ENCODE measurements around the gene STIM2.

The STIM2 gene

GRCh38 chr4:26907731-26908599, 47.3 kb downstream of the STIM2 start:
- TF ChIP-seq SPI1 (IDR thresholded peaks at IDR 0.05; ENCODE audit: low read depth, low read length) (no peak), PAX5 (IDR thresholded peaks at IDR 0.05; ENCODE audit: insufficient read depth, low read length, severe bottlenecking) (no peak), TAF1 (IDR thresholded peaks at IDR 0.05; ENCODE audit: low read depth, low read length) (no peak), POLR2AphosphoS5 (IDR thresholded peaks at IDR 0.05; ENCODE audit: low read depth, low read length) (no peak), POU2F2 (IDR thresholded peaks at IDR 0.05; ENCODE audit: low read depth, low read length) (no peak), POLR2A (IDR thresholded peaks at IDR 0.05; ENCODE audit: low read depth, low read length) (no peak)
- FAIRE-seq, result peak; percentile 80

DNA sequence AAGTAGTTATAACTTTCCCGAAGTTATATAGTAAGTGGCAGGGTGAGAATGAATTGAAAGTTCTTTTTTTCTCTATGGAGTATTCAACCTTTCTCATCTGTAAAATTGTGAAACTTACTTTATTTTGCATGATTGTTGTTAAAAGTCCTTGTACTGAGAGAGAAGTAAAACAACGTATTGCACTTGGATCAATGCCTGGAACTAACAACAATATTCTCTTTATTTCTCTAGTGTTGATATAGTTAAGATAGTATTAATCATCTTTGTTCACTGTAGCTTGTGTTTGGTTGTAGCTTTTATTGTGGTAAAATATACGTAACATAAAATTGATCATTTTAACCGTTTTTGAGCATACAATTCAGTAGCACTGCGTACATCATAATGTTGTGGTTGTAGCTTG, 48.7 kb downstream of the STIM2 start:
- no peak for FAIRE-seq
- no peak for DNase-seq (ENCODE audit: insufficient read length, low spot score)
- TF ChIP-seq PAX5 (IDR thresholded peaks at IDR 0.05; ENCODE audit: insufficient read depth, low read length, severe bottlenecking) (no peak), POLR2AphosphoS5 (IDR thresholded peaks at IDR 0.05; ENCODE audit: low read depth, low read length) (no peak), POU2F2 (IDR thresholded peaks at IDR 0.05; ENCODE audit: low read depth, low read length) (no peak), TAF1 (IDR thresholded peaks at IDR 0.05; ENCODE audit: low read depth, low read length) (no peak), SPI1 (IDR thresholded peaks at IDR 0.05; ENCODE audit: low read depth, low read length) (no peak), POLR2A (IDR thresholded peaks at IDR 0.05; ENCODE audit: low read depth, low read length) (no peak)

More at GRCh38 chr4:26907731-26908599, 47.3 kb downstream of the STIM2 start:
- no peak for DNase-seq (ENCODE audit: insufficient read length, low spot score)

DNA sequence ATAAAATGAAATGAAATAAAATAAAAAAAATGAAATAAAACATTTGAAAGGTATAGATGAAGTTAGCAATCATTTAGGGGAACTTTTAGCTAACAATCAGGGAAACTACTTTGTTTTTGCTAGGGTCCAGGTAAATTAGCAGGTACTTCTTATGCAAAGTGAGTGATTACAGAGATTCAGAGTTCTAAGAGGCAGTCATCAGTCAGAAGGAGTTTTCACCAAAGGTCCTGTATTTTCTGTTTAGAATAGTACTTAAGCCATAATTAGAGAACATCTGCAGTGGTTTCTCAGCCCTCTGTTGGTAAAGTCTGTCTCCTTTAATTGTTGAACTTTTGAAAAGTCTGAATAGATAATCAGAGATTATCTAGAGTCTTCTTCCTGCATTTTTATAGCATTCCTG, 50.6 kb downstream of the STIM2 start:
- DNase-seq (ENCODE audit: insufficient read length, low spot score) (no peak), FAIRE-seq (no peak)
- TF ChIP-seq POLR2A (IDR thresholded peaks at IDR 0.05; ENCODE audit: low read depth, low read length) (no peak), SPI1 (IDR thresholded peaks at IDR 0.05; ENCODE audit: low read depth, low read length) (no peak), POLR2AphosphoS5 (IDR thresholded peaks at IDR 0.05; ENCODE audit: low read depth, low read length) (no peak), TAF1 (IDR thresholded peaks at IDR 0.05; ENCODE audit: low read depth, low read length) (no peak), PAX5 (IDR thresholded peaks at IDR 0.05; ENCODE audit: insufficient read depth, low read length, severe bottlenecking) (no peak), POU2F2 (IDR thresholded peaks at IDR 0.05; ENCODE audit: low read depth, low read length) (no peak)

GRCh38 chr4:26912069-26912468, 51.4 kb downstream of the STIM2 start:
- FAIRE-seq, result no peak
- no peak for TF ChIP-seq TAF1 (IDR thresholded peaks at IDR 0.05; ENCODE audit: low read depth, low read length)
- no peak for TF ChIP-seq POU2F2 (IDR thresholded peaks at IDR 0.05; ENCODE audit: low read depth, low read length)
- TF ChIP-seq POLR2AphosphoS5 (IDR thresholded peaks at IDR 0.05; ENCODE audit: low read depth, low read length), result no peak
- TF ChIP-seq SPI1 (IDR thresholded peaks at IDR 0.05; ENCODE audit: low read depth, low read length), result no peak
- TF ChIP-seq PAX5 (IDR thresholded peaks at IDR 0.05; ENCODE audit: insufficient read depth, low read length, severe bottlenecking), result no peak
- no peak for DNase-seq (ENCODE audit: insufficient read length, low spot score)

- FAIRE-seq, result no peak
- DNase-seq (ENCODE audit: insufficient read length, low spot score), result no peak
These were observed 52.2 kb downstream of the STIM2 start for GRCh38 chr4:26912810-26913209.

DNA sequence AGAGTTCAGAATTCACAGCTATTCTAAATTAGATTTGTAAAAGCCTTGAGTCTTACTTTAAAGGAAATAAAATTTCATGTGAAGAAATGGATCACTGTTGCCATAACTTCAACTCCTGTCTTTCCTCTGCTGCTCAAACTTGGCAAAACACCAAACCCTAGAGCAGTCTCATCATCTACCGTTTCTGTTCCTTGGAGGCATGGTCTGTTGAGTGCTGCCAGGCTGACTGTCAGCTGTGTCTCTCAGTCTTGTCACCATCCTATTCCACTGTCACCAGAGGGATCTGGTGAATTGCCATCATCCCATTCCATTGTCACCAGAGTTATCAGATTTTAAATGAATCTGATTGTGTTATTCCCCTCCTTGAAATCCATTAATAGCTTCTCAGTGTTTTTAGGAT, 55.6 kb downstream of the STIM2 start:
- no peak for FAIRE-seq
- TF ChIP-seq TAF1 (IDR thresholded peaks at IDR 0.05; ENCODE audit: low read depth, low read length), result no peak
- TF ChIP-seq POU2F2 (IDR thresholded peaks at IDR 0.05; ENCODE audit: low read depth, low read length), result no peak
- TF ChIP-seq POLR2AphosphoS5 (IDR thresholded peaks at IDR 0.05; ENCODE audit: low read depth, low read length), result no peak
- no peak for TF ChIP-seq PAX5 (IDR thresholded peaks at IDR 0.05; ENCODE audit: insufficient read depth, low read length, severe bottlenecking)
- TF ChIP-seq SPI1 (IDR thresholded peaks at IDR 0.05; ENCODE audit: low read depth, low read length), result no peak
- no peak for TF ChIP-seq POLR2A (IDR thresholded peaks at IDR 0.05; ENCODE audit: low read depth, low read length)
- no peak for DNase-seq (ENCODE audit: insufficient read length, low spot score)

More at GRCh38 chr4:26912810-26913209, 52.2 kb downstream of the STIM2 start:
- TF ChIP-seq POU2F2 (IDR thresholded peaks at IDR 0.05; ENCODE audit: low read depth, low read length), result no peak
- TF ChIP-seq POLR2A (IDR thresholded peaks at IDR 0.05; ENCODE audit: low read depth, low read length), result no peak
- no peak for TF ChIP-seq PAX5 (IDR thresholded peaks at IDR 0.05; ENCODE audit: insufficient read depth, low read length, severe bottlenecking)
- no peak for TF ChIP-seq POLR2AphosphoS5 (IDR thresholded peaks at IDR 0.05; ENCODE audit: low read depth, low read length)
- no peak for TF ChIP-seq TAF1 (IDR thresholded peaks at IDR 0.05; ENCODE audit: low read depth, low read length)
- TF ChIP-seq SPI1 (IDR thresholded peaks at IDR 0.05; ENCODE audit: low read depth, low read length), result no peak

DNA sequence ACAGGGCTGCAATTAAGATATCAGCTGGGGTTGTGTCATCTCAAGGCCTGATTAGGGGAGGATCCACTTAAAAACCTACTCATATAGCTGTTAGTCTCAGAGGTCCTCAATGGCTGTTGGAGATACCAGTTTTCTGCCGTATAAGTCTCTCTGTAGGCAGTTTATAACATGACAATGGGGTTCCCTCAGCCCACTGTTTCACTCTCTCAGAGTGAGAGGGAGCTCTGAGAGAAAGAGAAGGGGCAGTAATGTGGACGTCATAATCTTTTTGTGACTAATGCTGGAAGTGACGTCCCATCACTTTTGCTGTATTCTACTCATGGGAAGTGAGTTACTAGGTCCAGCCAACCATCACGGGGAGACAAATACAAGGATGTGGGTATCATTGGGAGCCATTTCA, 70.3 kb downstream of the STIM2 start:
- TF ChIP-seq TAF1 (IDR thresholded peaks at IDR 0.05; ENCODE audit: low read depth, low read length) (no peak), POLR2AphosphoS5 (IDR thresholded peaks at IDR 0.05; ENCODE audit: low read depth, low read length) (no peak), POLR2A (IDR thresholded peaks at IDR 0.05; ENCODE audit: low read depth, low read length) (no peak), SPI1 (IDR thresholded peaks at IDR 0.05; ENCODE audit: low read depth, low read length) (no peak), PAX5 (IDR thresholded peaks at IDR 0.05; ENCODE audit: insufficient read depth, low read length, severe bottlenecking) (no peak), POU2F2 (IDR thresholded peaks at IDR 0.05; ENCODE audit: low read depth, low read length) (no peak)
- DNase-seq (ENCODE audit: insufficient read length, low spot score) (no peak), FAIRE-seq (no peak)

- TF ChIP-seq PAX5 (IDR thresholded peaks at IDR 0.05; ENCODE audit: insufficient read depth, low read length, severe bottlenecking) (no peak), POU2F2 (IDR thresholded peaks at IDR 0.05; ENCODE audit: low read depth, low read length) (no peak), TAF1 (IDR thresholded peaks at IDR 0.05; ENCODE audit: low read depth, low read length) (no peak), SPI1 (IDR thresholded peaks at IDR 0.05; ENCODE audit: low read depth, low read length) (no peak), POLR2A (IDR thresholded peaks at IDR 0.05; ENCODE audit: low read depth, low read length) (no peak), POLR2AphosphoS5 (IDR thresholded peaks at IDR 0.05; ENCODE audit: low read depth, low read length) (no peak)
- no peak for DNase-seq (ENCODE audit: insufficient read length, low spot score)
- FAIRE-seq, result no peak
These were observed 70.8 kb downstream of the STIM2 start for GRCh38 chr4:26931451-26931850.

DNA sequence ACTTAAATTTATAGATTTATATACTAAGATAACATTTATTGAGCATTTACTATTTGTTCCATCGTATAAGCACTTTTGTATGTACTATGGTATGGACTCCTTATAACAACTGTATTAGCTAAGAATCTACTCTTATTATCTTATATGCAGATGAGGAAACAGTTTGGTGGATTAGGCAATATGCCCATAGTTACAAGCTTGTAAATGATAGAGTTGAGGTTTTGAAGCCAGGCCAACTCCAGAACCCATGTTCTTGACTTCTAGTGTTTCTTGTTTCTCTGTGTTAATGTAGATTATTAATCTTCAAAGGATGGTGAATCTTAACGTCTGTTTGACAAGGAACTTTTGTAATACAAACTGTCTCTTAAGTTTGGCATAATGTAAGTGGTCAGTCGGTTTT, 71.3 kb downstream of the STIM2 start:
- no peak for TF ChIP-seq POU2F2 (IDR thresholded peaks at IDR 0.05; ENCODE audit: low read depth, low read length)
- TF ChIP-seq PAX5 (IDR thresholded peaks at IDR 0.05; ENCODE audit: insufficient read depth, low read length, severe bottlenecking), result no peak
- no peak for TF ChIP-seq TAF1 (IDR thresholded peaks at IDR 0.05; ENCODE audit: low read depth, low read length)
- no peak for TF ChIP-seq POLR2AphosphoS5 (IDR thresholded peaks at IDR 0.05; ENCODE audit: low read depth, low read length)
- no peak for TF ChIP-seq POLR2A (IDR thresholded peaks at IDR 0.05; ENCODE audit: low read depth, low read length)
- TF ChIP-seq SPI1 (IDR thresholded peaks at IDR 0.05; ENCODE audit: low read depth, low read length), result no peak
- DNase-seq (ENCODE audit: insufficient read length, low spot score), result no peak
- no peak for FAIRE-seq

Data from GM12891 (cell line).